GM19238 (cell line): ENCODE data around the gene KCND3.

Experiments
- DNase-seq: peaks from one replicate; pipeline ENCODE4 v3.0.0; 2011; ENCODE audit warnings: low spot score; ENCODE audit not compliant: insufficient read length

The KCND3 gene

DNA sequence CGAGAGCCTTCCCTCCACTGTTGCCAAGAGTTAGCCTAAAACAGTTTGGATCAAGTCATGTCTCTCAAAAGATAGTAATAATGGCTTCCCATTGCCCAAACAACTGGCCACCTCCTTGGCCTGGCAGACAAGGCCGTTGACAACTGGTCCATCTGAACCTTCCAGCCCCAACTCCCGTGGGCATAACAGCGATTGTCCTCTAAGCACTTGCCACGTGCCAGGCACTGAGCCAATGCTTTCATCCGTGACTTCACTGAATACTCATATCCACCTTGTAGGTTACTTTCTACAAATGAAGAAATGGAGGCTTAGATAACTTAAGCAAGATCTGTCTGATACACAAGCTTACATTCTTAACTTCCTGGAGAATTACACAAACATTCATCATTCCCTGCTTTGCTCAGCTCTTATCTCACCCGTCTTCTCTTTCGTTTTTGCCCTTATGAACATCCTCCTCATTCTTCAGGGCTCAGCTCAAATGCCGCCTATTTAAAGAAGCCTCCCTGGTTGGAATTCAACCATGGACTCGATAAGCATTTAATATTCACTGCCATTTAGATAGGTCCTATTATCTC, 106.4 kb downstream of the KCND3 start:
- DNase-seq = no peak

DNA sequence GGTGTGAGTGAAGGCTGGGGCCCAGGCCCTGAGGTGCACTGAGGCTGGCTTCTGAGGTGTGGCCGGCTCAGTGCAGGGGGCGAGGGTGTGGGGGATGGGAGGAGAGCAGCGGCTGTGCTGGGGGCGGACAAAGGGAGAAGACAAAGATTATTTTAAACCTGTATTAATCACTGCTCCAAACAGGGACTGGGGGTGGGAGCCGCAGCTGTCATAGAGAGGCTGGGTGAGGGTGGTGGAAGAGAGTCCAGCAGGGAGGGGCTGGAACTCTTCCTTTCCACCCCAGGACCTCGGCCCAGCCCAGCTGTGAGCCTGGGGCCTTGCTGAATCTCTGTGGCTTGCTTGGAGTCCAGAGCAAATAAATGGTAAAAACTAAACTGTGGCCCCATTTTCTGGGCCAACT, 106.9 kb downstream of the KCND3 start:
- DNase-seq = no peak

- DNase-seq = no peak
Observed at GRCh38 chr1:111880881-111881837, 108.3 kb downstream of the KCND3 start.

GRCh38 chr1:111879081-111879480, 110.4 kb downstream of the KCND3 start:
- DNase-seq = no peak

- no peak for DNase-seq
Observed at GRCh38 chr1:111878649-111879048, 110.8 kb downstream of the KCND3 start.

- DNase-seq = no peak
Observed at GRCh38 chr1:111878091-111878490, 111.4 kb downstream of the KCND3 start.

GRCh38 chr1:111876631-111877030, 112.8 kb downstream of the KCND3 start:
- DNase-seq = no peak

DNA sequence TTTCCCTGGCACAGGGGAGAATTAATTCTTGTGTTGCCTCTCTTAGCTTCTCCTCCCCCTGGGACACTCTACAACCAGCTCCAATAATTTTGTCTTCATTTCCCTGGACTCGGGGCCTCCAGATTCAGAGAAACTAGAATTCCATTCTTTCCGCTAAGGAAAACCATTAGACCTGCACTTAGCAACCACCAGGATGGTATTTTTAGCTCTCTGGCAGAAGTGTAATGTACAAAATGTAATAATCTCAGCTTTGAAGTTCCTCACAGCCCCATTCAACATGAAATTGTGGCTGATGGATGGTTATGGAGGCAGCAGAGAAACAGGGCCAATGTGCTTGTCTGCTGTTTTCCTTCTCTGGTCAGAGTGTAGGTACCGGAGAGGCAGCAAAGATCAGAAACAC, 113.8 kb downstream of the KCND3 start:
- no peak for DNase-seq

- no peak for DNase-seq
Observed at GRCh38 chr1:111873460-111874030, 115.9 kb downstream of the KCND3 start.

- DNase-seq = no peak
Observed at GRCh38 chr1:111870181-111870580, 119.3 kb downstream of the KCND3 start.

GRCh38 chr1:111867868-111868440, 121.5 kb downstream of the KCND3 start:
- DNase-seq = no peak

DNA sequence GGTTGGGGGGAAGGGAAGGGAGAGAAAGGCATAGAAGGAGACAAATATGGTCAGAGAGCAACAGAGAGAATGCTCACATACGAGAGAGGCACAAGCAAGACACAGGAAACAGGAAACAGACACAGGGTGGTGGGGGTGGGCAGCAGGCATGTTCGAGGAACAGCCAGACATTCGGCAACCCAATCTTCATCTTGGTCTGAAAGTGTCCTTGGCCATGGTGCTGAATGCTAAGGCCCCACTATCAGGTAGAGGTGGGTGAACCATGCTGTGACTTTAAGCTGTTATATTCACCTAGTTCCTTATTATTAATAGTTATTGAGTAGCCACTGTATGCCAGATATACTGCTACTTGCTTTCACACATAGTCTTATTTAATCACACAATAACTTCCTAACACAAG, 124.6 kb downstream of the KCND3 start:
- no peak for DNase-seq

DNA sequence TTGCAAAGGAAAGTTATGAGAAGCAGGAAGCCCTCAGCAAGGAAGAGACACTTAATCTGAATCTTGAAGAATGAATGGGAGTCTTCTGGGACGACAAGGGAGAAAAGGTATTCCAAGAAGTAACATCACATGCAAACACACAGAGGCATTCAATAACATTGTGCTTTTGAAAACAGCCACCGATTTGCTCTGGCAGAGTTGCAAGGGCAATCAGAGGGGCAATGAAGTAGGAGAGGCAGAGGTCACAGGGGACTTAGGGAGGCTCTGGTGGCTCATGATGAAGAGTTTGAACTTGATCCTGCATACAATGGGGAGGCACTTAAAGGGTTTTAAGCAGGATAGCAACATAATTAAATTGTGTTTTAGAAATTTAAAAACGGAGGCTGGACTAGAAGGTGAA, 126.1 kb downstream of the KCND3 start:
- DNase-seq = no peak

- no peak for DNase-seq
Observed at GRCh38 chr1:111862599-111862998, 126.9 kb downstream of the KCND3 start.

DNA sequence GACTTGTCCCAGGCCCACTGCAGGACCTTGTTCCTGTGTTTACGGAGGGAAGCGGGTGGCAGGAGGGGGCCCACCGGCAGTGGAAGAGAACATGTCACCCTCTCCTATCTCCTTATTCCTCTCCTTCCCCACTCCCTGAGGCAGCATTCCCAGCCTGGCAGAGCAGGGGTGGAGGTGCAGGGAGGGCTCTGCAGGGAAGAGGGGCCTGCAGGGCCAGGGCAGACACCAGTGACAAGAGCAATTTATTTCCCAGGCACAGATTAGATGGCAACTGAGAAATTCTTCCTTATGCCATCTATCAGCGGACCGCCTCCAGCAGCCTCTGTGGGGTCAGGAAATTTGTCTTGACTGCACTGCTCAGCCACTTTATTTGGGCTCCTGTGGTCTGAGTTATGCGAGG, 127.9 kb downstream of the KCND3 start:
- DNase-seq = no peak

GRCh38 chr1:111857194-111857651, 132.2 kb downstream of the KCND3 start:
- DNase-seq = no peak

GRCh38 chr1:111856411-111857185, 132.9 kb downstream of the KCND3 start:
- DNase-seq = no peak

GRCh38 chr1:111855260-111855659, 134.2 kb downstream of the KCND3 start:
- DNase-seq = no peak

GRCh38 chr1:111852261-111852721, 137.2 kb downstream of the KCND3 start:
- no peak for DNase-seq

GRCh38 chr1:111851552-111851951, 137.9 kb downstream of the KCND3 start:
- DNase-seq = no peak

DNA sequence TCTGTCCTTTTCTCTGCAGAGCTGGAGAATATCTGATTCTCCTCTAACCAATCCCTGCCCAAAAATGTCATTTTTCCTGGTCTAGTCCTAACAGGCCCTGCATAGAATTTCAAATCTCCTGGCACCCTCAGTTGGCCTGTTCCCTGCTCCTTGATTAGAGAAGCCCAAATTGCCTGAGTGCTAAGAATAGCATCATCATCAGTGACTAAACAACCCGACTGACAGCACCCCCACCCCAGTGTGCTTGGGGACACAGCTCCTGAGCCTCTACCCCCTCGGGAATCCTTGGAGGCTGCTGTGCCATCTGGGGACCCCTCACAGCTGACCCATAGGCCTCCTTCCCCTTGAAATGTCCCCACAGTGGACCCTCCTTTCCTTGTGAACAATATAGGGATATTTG, 139.4 kb downstream of the KCND3 start:
- DNase-seq = no peak
